GM12875 (cell line): ENCODE results near the gene C10orf67.

ENCODE experiments used
- H3K4me3 ChIP-seq: one replicate; pipeline ENCODE4 v1.5.1; 2011; ENCODE audit warnings: low read depth, low read length, control low read depth
- CTCF ChIP-seq: IDR thresholded peaks from 2 replicates; pipeline ENCODE4 v1.5.1; 2011; ENCODE audit warnings: low read depth, mild to moderate bottlenecking, control low read depth, inconsistent platforms, low read length, moderate library complexity, borderline replicate concordance; ENCODE audit not compliant: insufficient read depth

C10orf67 gene

DNA sequence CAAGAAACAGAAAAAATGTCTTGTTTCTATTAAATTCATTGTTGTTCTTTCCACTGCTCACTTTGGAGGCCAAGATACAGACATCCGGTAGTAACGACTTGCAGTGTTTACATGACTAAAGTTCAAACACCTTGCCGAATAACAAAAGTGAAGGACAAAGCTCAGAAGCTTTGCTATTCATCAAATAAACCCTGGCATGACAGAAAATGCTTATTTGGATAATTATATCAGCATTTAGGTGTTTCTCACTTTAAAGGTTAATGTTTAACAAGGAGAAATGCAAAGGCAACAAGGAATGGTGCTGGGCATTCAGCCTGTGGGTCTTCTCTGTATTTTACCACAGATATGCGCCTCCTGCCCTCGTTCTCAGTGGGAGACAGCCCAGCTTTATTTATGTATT is 157.9 kb downstream of the C10orf67 start:
- no peak for TF ChIP-seq CTCF
- no peak overlapping the region for H3K4me3 ChIP-seq

DNA sequence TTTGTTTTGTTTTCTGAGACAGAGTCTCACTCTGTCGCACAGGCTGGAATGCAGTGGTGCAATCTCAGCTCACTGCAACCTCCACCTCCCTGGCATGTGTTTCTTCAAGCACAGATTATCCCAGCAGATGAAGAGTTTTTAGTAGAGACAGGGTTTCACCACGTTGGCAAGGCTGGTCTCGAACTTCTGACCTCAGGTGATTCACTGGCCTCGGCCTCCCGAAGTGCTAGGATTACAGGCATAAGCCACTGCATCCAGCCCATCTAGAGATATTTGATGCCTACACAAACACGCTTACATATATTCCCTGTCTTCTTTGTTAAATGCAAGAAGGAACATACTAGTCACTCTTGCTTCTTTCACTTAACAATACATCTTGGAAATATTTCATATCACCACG is 158.4 kb downstream of the C10orf67 start:
- H3K4me3 ChIP-seq, result no peak overlapping the region
- no peak for TF ChIP-seq CTCF

DNA sequence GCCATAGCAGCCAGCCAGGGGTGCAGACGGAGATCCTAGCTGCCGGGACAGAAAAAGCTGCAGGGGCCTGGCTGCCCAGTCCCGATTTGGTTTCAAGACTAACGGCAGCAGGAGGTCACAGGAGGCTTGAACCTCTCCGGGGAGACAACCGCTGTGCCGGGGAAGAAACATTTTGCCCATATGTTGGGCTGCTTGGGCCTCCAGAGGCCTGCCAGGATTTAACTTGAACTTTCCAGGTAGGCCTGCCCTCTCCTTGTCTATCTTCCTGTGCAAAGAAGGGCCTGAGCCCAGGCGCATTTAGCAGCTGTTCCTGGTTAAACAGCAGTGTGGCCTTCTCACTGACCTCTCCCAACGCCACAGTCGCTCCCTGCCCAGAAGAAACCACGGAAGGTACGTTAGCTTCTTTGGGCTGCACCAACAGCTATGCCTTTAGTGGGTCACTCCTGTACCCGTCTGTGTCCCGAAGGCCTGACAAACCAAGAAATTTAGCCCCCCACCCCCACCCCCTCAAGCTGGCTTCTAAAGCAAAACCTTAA is 169.6 kb downstream of the C10orf67 start:
- TF ChIP-seq CTCF, result no peak
- H3K4me3 ChIP-seq, result no peak overlapping the region

DNA sequence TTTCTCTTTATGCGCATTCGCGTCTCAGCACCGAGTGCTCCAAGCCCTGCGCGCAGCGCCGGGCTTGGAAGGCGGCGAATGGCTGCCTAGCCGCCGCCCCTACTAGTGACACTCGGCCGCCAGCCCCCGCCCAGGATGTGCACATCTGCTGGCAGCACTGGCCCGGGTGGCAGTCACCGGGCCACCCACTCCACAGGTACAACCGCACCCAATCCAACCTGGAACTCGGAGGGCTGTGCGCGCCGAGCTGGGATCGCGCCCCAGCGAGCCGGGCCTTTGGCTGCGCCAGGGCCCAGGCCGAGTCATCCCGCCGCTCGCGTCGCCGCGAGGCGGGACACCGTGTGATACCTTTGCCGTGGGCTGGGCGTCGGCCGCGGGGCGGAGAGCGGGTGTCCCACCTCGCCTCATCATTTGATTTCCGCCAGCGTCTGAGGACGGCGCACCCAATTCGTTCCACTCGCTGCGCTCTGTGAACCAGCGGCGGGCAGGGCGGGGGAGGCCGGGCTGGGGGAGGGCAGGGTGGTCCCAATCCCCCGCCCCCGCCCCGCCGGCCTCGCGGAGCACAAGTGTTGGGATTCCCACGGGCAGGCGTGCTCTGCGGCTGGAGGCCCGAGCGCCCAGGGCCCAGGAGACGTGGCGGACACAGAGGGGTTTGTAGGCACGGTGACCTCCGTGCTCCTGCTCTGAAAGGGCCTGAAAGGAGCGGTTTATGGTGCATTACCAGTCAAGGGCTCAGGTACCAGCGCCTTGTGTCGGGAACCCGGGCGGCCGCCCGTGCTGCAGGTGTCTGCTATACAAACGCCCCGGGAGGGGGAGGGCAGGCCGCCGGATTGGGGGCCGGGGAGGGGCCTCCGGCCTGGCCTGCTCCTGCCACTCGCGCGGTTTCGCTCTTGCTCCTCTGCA is 170.3 kb downstream of the C10orf67 start:
- no peak for TF ChIP-seq CTCF
- H3K4me3 ChIP-seq, result no peak overlapping the region

- no peak overlapping the region for H3K4me3 ChIP-seq
- no peak for TF ChIP-seq CTCF
These were observed 171.2 kb downstream of the C10orf67 start for GRCh38 chr10:23173214-23174073.

DNA sequence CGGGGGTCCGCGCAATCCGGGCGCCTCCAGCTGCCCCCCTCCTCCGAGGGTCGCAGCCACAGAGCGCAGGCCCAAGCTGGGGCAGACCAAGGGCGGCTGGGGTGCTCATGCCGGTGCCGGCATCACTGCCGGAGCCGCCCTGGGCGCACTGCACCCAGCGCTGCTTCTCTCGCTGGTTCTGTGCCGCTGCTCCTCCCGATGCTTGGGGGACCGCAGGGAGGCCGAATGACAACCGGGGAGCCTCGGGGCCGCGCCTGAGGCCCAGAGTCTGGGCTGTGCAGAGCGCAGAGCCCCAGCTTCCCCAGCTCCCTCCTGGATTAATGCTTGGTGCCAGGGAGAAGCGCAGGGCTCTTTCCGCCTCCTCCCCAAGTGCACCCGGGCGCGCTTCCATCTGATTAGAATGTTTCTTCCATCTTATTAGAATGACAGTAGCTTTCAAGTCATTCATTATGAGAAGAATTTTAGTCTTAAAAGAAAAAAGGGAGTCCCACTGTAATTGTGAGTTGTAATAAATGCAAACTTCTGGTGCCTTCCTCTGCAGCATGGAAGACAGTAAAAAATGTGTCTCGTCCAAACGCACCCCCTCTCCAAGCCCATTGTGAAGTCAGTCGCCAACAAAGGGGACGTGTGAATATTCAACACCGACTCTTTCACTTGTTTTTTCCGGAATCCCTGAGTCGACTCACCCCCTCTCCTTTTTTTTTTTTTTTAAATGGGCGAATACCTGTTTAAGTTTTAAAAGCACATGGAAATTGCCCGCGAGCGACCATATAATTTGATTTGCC is 172.0 kb downstream of the C10orf67 start:
- TF ChIP-seq CTCF, result no peak
- no peak overlapping the region for H3K4me3 ChIP-seq
